ENCODE measurements around the gene PRRX2.

Gene PRRX2

GRCh38 chr9:129648092-129648763 is 17.2 kb upstream of the PRRX2 start:
- Mint-ChIP-seq H3K9me3 (no peaks in the 10 kb centered on the region), H3K27me3 (ENCODE audit: low read depth) (peaks cover 24% of the 10 kb centered on the region), H3K4me3 (peak overlapping the region; percentile 1 to 6 (median 1)), H3K36me3 (ENCODE audit: low read depth) (peaks cover 4% of the 10 kb centered on the region), H3K4me1 (peaks cover 6% of the 10 kb centered on the region), H3K27ac (peak overlapping the region in 2 of 3 experiments; percentile 12 to 59)
- TF ChIP-seq CTCF (IDR thresholded peaks at IDR 0.05; ENCODE audit: unreplicated experiment in 3 of 3), result no peak

GRCh38 chr9:129648764-129649115 is 16.7 kb upstream of the PRRX2 start:
- peaks cover 8% of the 10 kb centered on the region for H3K4me1 Mint-ChIP-seq
- peaks cover 4% of the 10 kb centered on the region for H3K36me3 Mint-ChIP-seq (ENCODE audit: low read depth)
- peaks cover 28% of the 10 kb centered on the region for H3K27me3 Mint-ChIP-seq (ENCODE audit: low read depth)
- no peak overlapping the region for H3K4me3 Mint-ChIP-seq
- H3K9me3 Mint-ChIP-seq, result no peaks in the 10 kb centered on the region
- TF ChIP-seq CTCF (IDR thresholded peaks at IDR 0.05; ENCODE audit: unreplicated experiment in 3 of 3), result no peak
- H3K27ac Mint-ChIP-seq, result no peak overlapping the region

GRCh38 chr9:129649726-129650679 is 15.4 kb upstream of the PRRX2 start:
- peaks cover 40% of the 10 kb centered on the region for H3K27me3 Mint-ChIP-seq (ENCODE audit: low read depth)
- H3K27ac Mint-ChIP-seq, result peak overlapping the region; percentile 69 to 80 (median 75)
- no peaks in the 10 kb centered on the region for H3K9me3 Mint-ChIP-seq
- peaks cover 4% of the 10 kb centered on the region for H3K36me3 Mint-ChIP-seq (ENCODE audit: low read depth)
- H3K4me3 Mint-ChIP-seq, result no peak overlapping the region
- TF ChIP-seq CTCF (IDR thresholded peaks at IDR 0.05; ENCODE audit: unreplicated experiment in 3 of 3), result no peak
- peaks cover 19% of the 10 kb centered on the region for H3K4me1 Mint-ChIP-seq

- H3K4me3 Mint-ChIP-seq, result no peak overlapping the region
- peak overlapping the region in 2 of 3 experiments; percentile 69 to 75 for H3K27ac Mint-ChIP-seq
- H3K27me3 Mint-ChIP-seq (ENCODE audit: low read depth), result peaks cover 46% of the 10 kb centered on the region
- TF ChIP-seq CTCF (IDR thresholded peaks at IDR 0.05; ENCODE audit: unreplicated experiment in 3 of 3), result no peak
- H3K9me3 Mint-ChIP-seq, result no peaks in the 10 kb centered on the region
- peaks cover 22% of the 10 kb centered on the region for H3K4me1 Mint-ChIP-seq
- H3K36me3 Mint-ChIP-seq (ENCODE audit: low read depth), result peaks cover 4% of the 10 kb centered on the region
Measured at GRCh38 chr9:129650680-129651235, 14.7 kb upstream of the PRRX2 start.

GRCh38 chr9:129653823-129654553 is 11.5 kb upstream of the PRRX2 start:
- H3K4me1 Mint-ChIP-seq, result peaks cover 26% of the 10 kb centered on the region
- no peaks in the 10 kb centered on the region for H3K9me3 Mint-ChIP-seq
- no peak for TF ChIP-seq CTCF (IDR thresholded peaks at IDR 0.05; ENCODE audit: unreplicated experiment in 3 of 3)
- peaks cover 60% of the 10 kb centered on the region for H3K27me3 Mint-ChIP-seq (ENCODE audit: low read depth)
- peak overlapping the region; percentile 10 to 39 (median 29) for H3K4me3 Mint-ChIP-seq
- H3K36me3 Mint-ChIP-seq (ENCODE audit: low read depth), result no peaks in the 10 kb centered on the region
- H3K27ac Mint-ChIP-seq, result peak overlapping the region; percentile 17 to 84 (median 32)
